Measurements from ENCODE around the gene TMEM129. TPM values are rescaled to one million over a fixed set of nuclear protein-coding genes. Genes with fewer than 3 reads are reported as not detected.

TMEM129 gene
- total RNA-seq, 2 experiments from 2014 or later, result 16.2 to 18.1 TPM

GRCh38 chr4:1725521-1725920 is 4.4 kb upstream of the TMEM129 start:
- Mint-ChIP-seq H3K4me1 (ENCODE audit: low read depth) (peaks cover 63% of the 10 kb centered on the region), H3K27ac (peak overlapping the region; percentile 46), H3K27me3 (no peaks in the 10 kb centered on the region), H3K4me3 (no peak overlapping the region), H3K36me3 (peaks cover 75% of the 10 kb centered on the region), H3K9me3 (no peaks in the 10 kb centered on the region)
- intact Hi-C loops (cut with micrococcal nuclease), result no loop called here
- CTCF ChIA-PET, result interaction anchor here (0.9 to 6.0 kb wide), 5 partner anchors 8 to 62 kb away, joined by 3 to 142 read pairs (median 11); no protein-coding TSS in a partner anchor
- DNase-seq, result no peak
- POLR2A ChIA-PET, result interaction anchor here (1.6 kb wide), 1 partner anchor 32 kb away, joined by 7 read pairs; no protein-coding TSS in a partner anchor

- peak overlapping the region; percentile 99 for H3K27ac Mint-ChIP-seq
- CTCF ChIA-PET, result interaction anchor here (0.9 to 6.0 kb wide), 7 partner anchors 11 to 455 kb away, joined by 3 to 142 read pairs (median 4); partner anchors contain the start of genes SLBP and UVSSA
- intact Hi-C loops (cut with micrococcal nuclease), result loop anchor here (5.0 kb wide), 2 partner anchors 134 to 694 kb away; partner anchors contain the start of genes CFAP99, LETM1 and ZFYVE28
- H3K27me3 Mint-ChIP-seq, result no peaks in the 10 kb centered on the region
- POLR2A ChIA-PET, result interaction anchor here (0.9 to 5.0 kb wide), 5 partner anchors 9 to 29 kb away, joined by 4 to 56 read pairs (median 4); partner anchors contain the start of gene SLBP
- DNase-seq, result peak; percentile 77
- H3K4me1 Mint-ChIP-seq (ENCODE audit: low read depth), result peaks cover 64% of the 10 kb centered on the region
- H3K4me3 Mint-ChIP-seq, result peak overlapping the region; percentile 89
- no peaks in the 10 kb centered on the region for H3K9me3 Mint-ChIP-seq
- peaks cover 59% of the 10 kb centered on the region for H3K36me3 Mint-ChIP-seq
Measured at GRCh38 chr4:1723131-1723801, 2.1 kb upstream of the TMEM129 start.

GRCh38 chr4:1722551-1723118 is 1.5 kb upstream of the TMEM129 start:
- intact Hi-C loops (cut with micrococcal nuclease), result loop anchor here (5.0 kb wide), 2 partner anchors 135 to 695 kb away; partner anchors contain the start of genes CFAP99, LETM1 and ZFYVE28
- no peaks in the 10 kb centered on the region for H3K27me3 Mint-ChIP-seq
- no peaks in the 10 kb centered on the region for H3K9me3 Mint-ChIP-seq
- H3K27ac Mint-ChIP-seq, result peak overlapping the region; percentile 99
- H3K36me3 Mint-ChIP-seq, result peaks cover 54% of the 10 kb centered on the region
- peaks cover 60% of the 10 kb centered on the region for H3K4me1 Mint-ChIP-seq (ENCODE audit: low read depth)
- CTCF ChIA-PET, result interaction anchor here (0.9 to 6.0 kb wide), 8 partner anchors 10 to 455 kb away, joined by 3 to 142 read pairs (median 6); partner anchors contain the start of genes SLBP and UVSSA
- POLR2A ChIA-PET, result interaction anchor here (0.9 to 5.0 kb wide), 4 partner anchors 8 to 22 kb away, joined by 4 to 56 read pairs (median 8); partner anchors contain the start of gene SLBP
- no peak for DNase-seq
- peak overlapping the region; percentile 89 for H3K4me3 Mint-ChIP-seq

- H3K4me3 Mint-ChIP-seq, result peak overlapping the region; percentile 89
- H3K36me3 Mint-ChIP-seq, result peaks cover 47% of the 10 kb centered on the region
- ChIA-PET CTCF (interaction anchor here (1.9 to 6.0 kb wide), 4 partner anchors 9 to 30 kb away, joined by 8 to 142 read pairs (median 12); partner anchors contain the start of gene SLBP), POLR2A (interaction anchor here (0.8 to 5.0 kb wide), 4 partner anchors 10 to 16 kb away, joined by 4 to 56 read pairs (median 12); partner anchors contain the start of gene SLBP)
- peaks cover 55% of the 10 kb centered on the region for H3K4me1 Mint-ChIP-seq (ENCODE audit: low read depth)
- H3K27me3 Mint-ChIP-seq, result no peaks in the 10 kb centered on the region
- no peaks in the 10 kb centered on the region for H3K9me3 Mint-ChIP-seq
- peak; percentile 31 for DNase-seq
- H3K27ac Mint-ChIP-seq, result peak overlapping the region; percentile 99
- intact Hi-C loops (cut with micrococcal nuclease), result loop anchor here (1.0 to 5.0 kb wide), 4 partner anchors 10 to 695 kb away; partner anchors contain the start of genes CFAP99, LETM1, SLBP and UVSSA
Measured at GRCh38 chr4:1721666-1722550, 785 bp upstream of the TMEM129 start.

DNA sequence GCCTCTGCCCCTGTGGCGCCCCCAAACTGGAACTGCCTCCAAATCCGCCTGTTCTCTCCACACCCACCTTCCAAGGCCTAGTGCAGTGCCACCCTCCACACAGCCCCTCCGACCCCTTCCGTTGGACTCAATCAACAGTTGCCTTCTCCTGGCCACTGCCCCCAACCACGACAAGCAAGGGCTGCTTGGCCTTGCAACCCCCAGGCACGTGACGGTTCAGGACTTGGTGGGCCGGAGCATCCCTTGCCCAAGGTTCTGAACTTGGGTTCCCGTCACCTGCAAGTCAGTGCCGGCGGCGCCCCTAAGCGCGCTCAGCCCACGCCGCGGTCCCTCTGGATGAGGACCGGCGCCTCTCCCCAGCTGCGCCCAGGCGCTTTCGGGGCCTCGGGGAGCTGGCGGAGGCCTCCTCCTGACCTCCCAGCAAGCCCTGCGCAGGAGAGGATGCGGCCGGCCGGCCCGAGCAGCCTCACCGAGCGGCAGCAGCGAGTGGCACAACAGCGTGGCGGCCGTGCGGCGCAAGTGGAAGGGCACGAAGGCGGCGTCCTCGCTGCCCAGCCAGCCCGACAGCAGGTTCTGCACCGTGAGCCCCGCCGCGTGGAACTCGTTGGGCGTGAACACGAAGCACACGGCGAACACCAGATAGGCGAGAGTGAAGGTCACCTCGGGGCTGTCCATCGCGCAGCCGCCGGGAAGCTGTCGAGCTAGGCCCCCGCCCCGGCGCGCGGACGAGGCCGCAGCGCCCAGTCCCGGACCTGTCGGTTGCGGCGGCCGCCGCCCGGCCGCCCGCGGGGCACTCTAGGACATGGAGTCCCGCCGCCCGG is 750 bp downstream of the TMEM129 start:
- Mint-ChIP-seq H3K9me3 (no peaks in the 10 kb centered on the region), H3K27ac (peak overlapping the region; percentile 93), H3K4me1 (ENCODE audit: low read depth) (peaks cover 53% of the 10 kb centered on the region), H3K36me3 (peaks cover 44% of the 10 kb centered on the region), H3K27me3 (no peaks in the 10 kb centered on the region), H3K4me3 (peak overlapping the region; percentile 88)
- intact Hi-C loops (cut with micrococcal nuclease), result loop anchor here (2.0 to 5.0 kb wide), 3 partner anchors 137 to 697 kb away; partner anchors contain the start of genes CFAP99, LETM1, UVSSA and ZFYVE28
- peak; percentile 69 for DNase-seq
- POLR2A ChIA-PET, result interaction anchor here (0.7 to 5.0 kb wide), 7 partner anchors 8 to 788 kb away, joined by 3 to 56 read pairs (median 4); partner anchors contain the start of genes GAK, SLBP and TMEM175
- CTCF ChIA-PET, result interaction anchor here (1.1 to 3.3 kb wide), 4 partner anchors 8 to 27 kb away, joined by 3 to 20 read pairs (median 12); partner anchors contain the start of gene SLBP

GRCh38 chr4:1718095-1718850 is 2.9 kb downstream of the TMEM129 start:
- intact Hi-C loops (cut with micrococcal nuclease), result no loop called here
- Mint-ChIP-seq H3K4me1 (ENCODE audit: low read depth) (peaks cover 52% of the 10 kb centered on the region), H3K27me3 (no peaks in the 10 kb centered on the region), H3K27ac (no peak overlapping the region), H3K4me3 (peak overlapping the region; percentile 35), H3K36me3 (peaks cover 34% of the 10 kb centered on the region), H3K9me3 (no peaks in the 10 kb centered on the region)
- ChIA-PET CTCF (interaction anchor here (3.0 kb wide), 1 partner anchor 25 kb away, joined by 20 read pairs; no protein-coding TSS in a partner anchor), POLR2A (interaction anchor here (0.6 kb wide), 1 partner anchor 154 kb away, joined by 3 read pairs; no protein-coding TSS in a partner anchor)
- DNase-seq, result peak; percentile 8

DNA sequence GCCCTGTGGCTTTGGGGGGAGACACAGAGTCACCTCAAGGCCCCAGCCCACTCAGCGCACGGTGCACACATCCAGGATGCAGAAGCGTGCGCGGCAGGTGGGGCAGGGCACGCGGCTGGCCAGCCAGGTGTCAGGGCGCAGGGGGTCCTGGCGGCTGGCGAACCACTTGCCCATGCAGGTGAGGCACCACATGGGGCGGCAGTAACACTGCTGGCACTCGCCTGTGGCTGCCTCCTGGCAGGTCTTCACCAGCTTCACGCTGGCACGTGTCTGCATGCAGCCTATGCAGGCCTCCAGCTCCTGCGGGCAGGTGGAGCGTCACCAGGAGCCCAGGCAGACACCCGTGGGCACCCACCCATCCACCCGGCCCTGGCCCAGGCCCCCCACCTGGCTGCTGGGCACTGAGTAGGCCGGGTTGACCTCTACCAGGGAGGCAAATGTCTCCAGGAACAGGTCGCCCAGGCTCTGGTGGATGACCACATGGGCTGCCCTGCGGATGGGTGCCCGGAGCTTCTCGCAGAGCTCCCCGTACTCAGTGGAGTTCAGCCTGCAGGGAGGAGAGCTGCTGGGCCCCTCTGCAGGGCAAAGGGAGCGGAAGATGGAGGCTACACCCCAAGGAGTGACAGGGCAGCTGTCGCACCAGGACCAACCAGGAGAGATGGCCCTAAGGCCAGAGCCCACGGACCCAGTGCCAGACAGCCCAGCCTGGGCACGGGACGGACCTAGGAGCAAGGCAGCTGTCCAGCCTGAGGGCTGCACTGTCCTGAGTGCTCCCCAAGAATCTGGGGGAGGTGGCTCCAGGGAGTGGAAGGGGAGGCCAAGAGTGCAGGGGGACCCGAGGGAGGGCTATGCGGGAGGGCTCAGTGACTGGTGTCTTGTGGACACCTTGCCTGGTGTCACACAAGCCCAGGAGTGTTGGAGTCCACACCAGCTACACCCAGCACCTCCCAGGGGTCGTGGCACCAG is 3.7 kb downstream of the TMEM129 start:
- ChIA-PET POLR2A (no interaction called here), CTCF (no interaction called here)
- H3K27me3 Mint-ChIP-seq, result no peaks in the 10 kb centered on the region
- no peak overlapping the region for H3K4me3 Mint-ChIP-seq
- peaks cover 30% of the 10 kb centered on the region for H3K36me3 Mint-ChIP-seq
- intact Hi-C loops (cut with micrococcal nuclease), result no loop called here
- H3K9me3 Mint-ChIP-seq, result no peaks in the 10 kb centered on the region
- H3K27ac Mint-ChIP-seq, result no peak overlapping the region
- H3K4me1 Mint-ChIP-seq (ENCODE audit: low read depth), result peaks cover 46% of the 10 kb centered on the region
- no peak for DNase-seq

DNA sequence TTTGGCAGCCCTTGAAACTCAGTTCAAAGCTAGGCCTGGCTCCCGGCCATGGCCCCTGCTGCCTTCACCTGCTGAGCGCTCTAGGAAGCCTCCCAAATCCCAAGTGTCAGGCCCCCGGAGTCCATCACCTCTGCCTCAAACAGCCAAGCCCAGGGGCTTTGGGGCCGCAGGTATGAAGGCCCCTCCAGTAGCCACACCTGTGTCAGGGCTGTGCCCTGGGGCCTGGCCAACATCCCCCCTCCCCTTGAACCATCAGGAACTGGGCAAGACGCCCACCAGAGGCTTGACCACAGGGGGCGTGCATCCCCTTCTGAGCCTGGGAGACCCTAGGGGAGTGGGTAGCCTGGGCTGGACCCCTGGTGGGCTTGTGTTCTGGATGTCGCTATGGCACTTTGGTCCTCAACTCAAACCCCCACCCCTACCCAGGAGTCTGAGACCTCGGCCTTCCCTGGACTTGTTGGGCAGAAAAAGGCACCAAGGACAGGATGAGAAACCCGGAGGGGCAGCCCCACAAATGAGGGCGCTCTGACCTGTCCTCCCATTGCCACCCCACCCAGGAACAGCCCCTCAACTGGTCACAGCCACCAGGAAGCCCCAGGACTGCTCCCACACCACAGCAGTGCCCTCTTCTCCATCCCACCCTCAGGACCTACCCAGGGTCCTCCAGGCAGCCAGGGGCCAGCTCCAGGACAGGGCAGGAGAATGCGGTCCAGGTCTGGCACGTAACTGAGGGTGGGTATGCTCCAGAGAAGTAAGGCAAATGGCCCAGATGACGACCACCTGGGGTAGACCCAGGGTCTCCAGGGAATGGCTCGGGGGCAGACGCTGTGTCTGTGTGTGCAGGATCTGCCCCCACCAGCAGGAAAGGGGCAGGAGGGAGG is 4.8 kb downstream of the TMEM129 start:
- Mint-ChIP-seq H3K36me3 (peaks cover 25% of the 10 kb centered on the region), H3K27me3 (no peaks in the 10 kb centered on the region), H3K9me3 (no peaks in the 10 kb centered on the region), H3K27ac (no peak overlapping the region), H3K4me3 (no peak overlapping the region), H3K4me1 (ENCODE audit: low read depth) (peaks cover 44% of the 10 kb centered on the region)
- intact Hi-C loops (cut with micrococcal nuclease), result no loop called here
- DNase-seq, result no peak
- ChIA-PET CTCF (no interaction called here), POLR2A (no interaction called here)

Data from activated CD4-positive, alpha-beta memory T cell treated with anti-CD3 and anti-CD28 coated beads for 36 hours (primary cell).